Activated T-helper 9 cell treated with anti-CD3 and anti-CD28 coated beads, Interleukin-2, amount 50 U/mL, for 16 hours (primary cell): ENCODE measurements around the gene ZCCHC10.
A peak's percentile ranks its signal among the peaks of the same experiment; 100 is the strongest.
"Not testable (repeated sequence)": the region's sequence is repeated elsewhere in the genome, so short reads cannot be mapped to it uniquely, and the experiment has no call there.

Experiments
- DNase-seq: peaks from one replicate; pipeline ENCODE4 v3.0.0-alpha.2; 2020; ENCODE audit warnings: low read depth

The ZCCHC10 gene

GRCh38 chr5:132976852-132977251 lies 49.5 kb downstream of the ZCCHC10 start:
- DNase-seq: no peak

GRCh38 chr5:132972436-132972828 lies 53.9 kb downstream of the ZCCHC10 start:
- DNase-seq: not testable (repeated sequence)

- no peak for DNase-seq
Observed at GRCh38 chr5:132971483-132972435, 54.6 kb downstream of the ZCCHC10 start.

- no peak for DNase-seq
Observed at GRCh38 chr5:132965120-132965519, 61.2 kb downstream of the ZCCHC10 start.

- DNase-seq: peak; percentile 83
Observed at GRCh38 chr5:132963171-132964104, 62.9 kb downstream of the ZCCHC10 start, which contains the start of gene AFF4. AFF4 (minus strand) TSS chr5:132963634; CDS start chr5:132937189, 26,445 bp downstream.

GRCh38 chr5:132962429-132963021 lies 63.8 kb downstream of the ZCCHC10 start:
- no peak for DNase-seq

- no peak for DNase-seq
Observed at GRCh38 chr5:132961887-132962286, 64.5 kb downstream of the ZCCHC10 start.

- DNase-seq: not testable (repeated sequence)
Observed at GRCh38 chr5:132961123-132961815, 65.1 kb downstream of the ZCCHC10 start.

GRCh38 chr5:132956166-132956799 lies 70.1 kb downstream of the ZCCHC10 start:
- not testable (repeated sequence) for DNase-seq

GRCh38 chr5:132953710-132954109 lies 72.6 kb downstream of the ZCCHC10 start:
- DNase-seq: no peak

GRCh38 chr5:132952829-132953228 lies 73.5 kb downstream of the ZCCHC10 start:
- DNase-seq: no peak

GRCh38 chr5:132951897-132952296 lies 74.5 kb downstream of the ZCCHC10 start:
- no peak for DNase-seq

- DNase-seq: no peak
Observed at GRCh38 chr5:132949136-132949535, 77.2 kb downstream of the ZCCHC10 start.

GRCh38 chr5:132947671-132948070 lies 78.7 kb downstream of the ZCCHC10 start:
- no peak for DNase-seq
